HepG2 (cell line): ENCODE measurements around the gene OCSTAMP. TPM values are rescaled to one million over a fixed set of nuclear protein-coding genes. Genes with fewer than 3 reads are reported as not detected.

Source experiments
- ATAC-seq: fragments of 200-7000 bp; cut with Tn5 transposase; 3 replicates; pipeline ENCODE4 v1.9.1; 2020; ENCODE audit warnings: mild to moderate bottlenecking, moderate library complexity
- BruUV-seq: library from RNA; stranded (reverse); fragments of 400-500 nt; replicated peaks from 2 replicates; lab custom pipeline; 2021; lab: Mats Ljungman, UMichigan
- CTCF ChIA-PET: fragments of 300-600 bp; formaldehyde crosslinking; extraction: SDS; loops from one replicate; lab custom pipeline; 2021; ENCODE audit warnings: low total read pairs, inconsistent platforms, low intra/inter-chr PET ratio; lab: Yijun Ruan, JAX
- POLR2A ChIA-PET: fragments of 350-600 bp; sonication (Branson Sonifier 250); formaldehyde crosslinking; loops from one replicate; lab custom pipeline; 2020; ENCODE audit warnings: antibody characterized with exemption, inconsistent platforms; lab: Yijun Ruan, JAX
- DNase-seq: peaks from one replicate; pipeline ENCODE4 v3.0.0-alpha.2; 2015; ENCODE audit warnings: low spot score
- FAIRE-seq: peaks from 3 replicates; lab custom pipeline; 2011; peaks lifted over from hg19 to GRCh38; lab: Jason Lieb, UNC
- H2AFZ ChIP-seq: one replicate; pipeline ENCODE4 v1.6.1; 2011; ENCODE audit warnings: low read length, inconsistent platforms
- H3K27ac ChIP-seq: fragments of 300-600 bp; 3 replicates; pipeline ENCODE4 v1.8.0; 2011; ENCODE audit warnings: mixed run types, mild to moderate bottlenecking, mixed read lengths, low read length, inconsistent platforms; ENCODE audit not compliant: insufficient read depth; ENCODE audit errors: extremely low read length
- H3K27me3 ChIP-seq, 2 experiments: fragments of 200-600 bp in 1 of 2; 2 replicates in 1 of 2; 3 replicates in 1 of 2; pipeline versions ENCODE4 v1.6.0 to v1.8.0; 2011; ENCODE audit warnings: low read length in 2 of 2, mild to moderate bottlenecking in 2 of 2, moderate library complexity in 2 of 2, inconsistent platforms in 1 of 2; ENCODE audit not compliant: insufficient read depth in 2 of 2, control insufficient read depth in 1 of 2
- H3K36me3 ChIP-seq, 2 experiments: fragments of 200-600 bp in 1 of 2; replicated peaks in 1 of 2; 2 replicates in 1 of 2; 3 replicates in 1 of 2; pipeline versions ENCODE4 v1.5.1 to v1.8.0; 2011; ENCODE audit warnings: low read length in 2 of 2, inconsistent platforms in 1 of 2; ENCODE audit not compliant: insufficient read depth in 2 of 2, control insufficient read depth in 1 of 2
- H3K4me1 ChIP-seq: 2 replicates; pipeline ENCODE4 v1.5.1; 2012; ENCODE audit warnings: low read length, inconsistent platforms; ENCODE audit not compliant: insufficient read depth
- H3K4me2 ChIP-seq: 2 replicates; pipeline ENCODE4 v1.6.0; 2011; ENCODE audit warnings: low read depth, low read length, inconsistent platforms
- H3K4me3 ChIP-seq, 3 experiments: fragments of 200-600 bp in 1 of 3; sonication (generic), shearing (Covaris generic) in 1 of 3; replicated peaks in 1 of 3; 2 replicates each; pipeline ENCODE4 v1.5.1; 2011 to 2016; ENCODE audit warnings: low read length in 3 of 3, inconsistent platforms in 2 of 3, low read depth in 2 of 3, mild to moderate bottlenecking in 2 of 3, control low read depth in 1 of 3, mixed read lengths in 1 of 3; ENCODE audit not compliant: insufficient read depth in 1 of 3
- H3K79me2 ChIP-seq: one replicate; pipeline ENCODE4 v1.6.1; 2011; ENCODE audit warnings: low read length, inconsistent platforms; ENCODE audit not compliant: insufficient read depth
- H3K9ac ChIP-seq: 2 replicates; pipeline ENCODE4 v1.6.0; 2011; ENCODE audit warnings: mild to moderate bottlenecking, low read depth, low read length, inconsistent platforms; ENCODE audit not compliant: insufficient read depth
- H3K9me3 ChIP-seq: 2 replicates; pipeline ENCODE4 v1.5.1; 2012; ENCODE audit warnings: mild to moderate bottlenecking, low read length
- H4K20me1 ChIP-seq: 2 replicates; pipeline ENCODE4 v1.6.0; 2011; ENCODE audit warnings: inconsistent platforms, mild to moderate bottlenecking, low read length, moderate library complexity; ENCODE audit not compliant: insufficient read depth
- CREB3 ChIP-seq: sonication (generic); formaldehyde crosslinking; IDR thresholded peaks from 2 replicates; pipeline ENCODE4 v1.5.0; 2020; ENCODE audit warnings: missing genetic modification reagents
- HMGA1 ChIP-seq: sonication (generic); formaldehyde crosslinking; conservative IDR thresholded peaks from 2 replicates; pipeline ENCODE4 v1.4.0; 2020; ENCODE audit warnings: missing genetic modification reagents
- MTA3 ChIP-seq: sonication (generic); formaldehyde crosslinking; IDR thresholded peaks from 2 replicates; pipeline ENCODE4 v1.4.0; 2020; ENCODE audit warnings: missing genetic modification reagents
- MYC ChIP-seq: sonication (generic); formaldehyde crosslinking; IDR thresholded peaks from 2 replicates; pipeline ENCODE4 v1.9.0; 2021; ENCODE audit warnings: missing genetic modification reagents, borderline replicate concordance
- NFE2L2 ChIP-seq: fragments of 150-350 bp; IDR thresholded peaks from 2 replicates; pipeline ENCODE4 v1.6.1; 2014; ENCODE audit warnings: low read length
- REXO4 ChIP-seq: sonication (generic); formaldehyde crosslinking; IDR thresholded peaks from 2 replicates; pipeline ENCODE4 v1.8.0; 2022; ENCODE audit warnings: missing genetic modification reagents, mild to moderate bottlenecking, borderline replicate concordance
- SP4 ChIP-seq: sonication (generic); formaldehyde crosslinking; IDR thresholded peaks from 2 replicates; pipeline ENCODE4 v1.8.1; 2023; ENCODE audit warnings: mild to moderate bottlenecking, missing genetic modification reagents
- ZNF7 ChIP-seq: IDR thresholded peaks from 2 replicates; pipeline ENCODE4 v1.6.1; 2016; ENCODE audit warnings: missing biosample characterization, missing genetic modification reagents
- ZSCAN12 ChIP-seq: sonication (generic); formaldehyde crosslinking; IDR thresholded peaks from 2 replicates; pipeline ENCODE4 v1.9.0; 2021; ENCODE audit warnings: mild to moderate bottlenecking, missing genetic modification reagents
- WGBS: methylation state at CpG from one replicate; pipeline ENCODE4 v1.1.6; 2017; ENCODE audit warnings: low lambda C conversion rate; 5-methylcytosine and 5-hydroxymethylcytosine counted together
- in situ Hi-C: cut with HindIII; loops from 2 replicates; pipeline ENCODE4 v1.10.0; 2017; ENCODE audit warnings: low pct_unique_long_range_greater_than_20kb; ENCODE audit not compliant: extremely low pct_ligation_motif_present
- intact Hi-C: fragments of 100-400 bp; cut with micrococcal nuclease; formaldehyde crosslinking; loops from one replicate; pipeline ENCODE4 v1.10.0; 2022; ENCODE audit not compliant: unreplicated experiment
- polyA plus RNA-seq, 8 experiments: library from polyadenylated mRNA; depleted of rRNA in 3 of 8; stranded (reverse) in 7 of 8; unstranded in 1 of 8; fragments of >200 nt; fragmentation: Illumina TruSeq in 4 of 8; extraction: Trizol in 4 of 8; gene quantifications; 2 replicates each; pipeline versions ENCODE4 v1.2.1 to v1.2.3, GENCODE V29; 2011 to 2016; ENCODE audit warnings: low read depth in 4 of 8, missing spikeins in 1 of 8, mixed read lengths in 1 of 8; ENCODE audit not compliant: insufficient read depth in 1 of 8
- total RNA-seq, 5 experiments: library from RNA; depleted of rRNA; stranded (reverse); fragments of >200 nt; fragmentation: Illumina TruSeq; extraction: Trizol; gene quantifications; 2 replicates each; pipeline ENCODE4 v1.2.3, GENCODE V29; 2016; ENCODE audit warnings: low read depth in 1 of 5

The OCSTAMP gene
- total and polyA plus RNA-seq, 2 of the 13 experiments (the other 11 are each of a cell fraction or from before 2014, with no cell fraction given): not detected

GRCh38 chr20:46555370-46555956 lies 5.0 kb upstream of the OCSTAMP start:
- intact Hi-C loops (loop anchor here (5.0 kb wide), 1 partner anchor 33 kb away; no protein-coding TSS in a partner anchor), in situ Hi-C loops (no loop called here)
- H3K27me3 ChIP-seq: 0 out of 5 replicates have a peak, but pooled peaks cover 0 to 3% of the 10 kb centered on the region in 2 experiments
- H3K9ac ChIP-seq: no peak overlapping the region
- H3K4me2 ChIP-seq: no peak overlapping the region
- POLR2A ChIA-PET: interaction anchor here (1.2 kb wide), 1 partner anchor 52 kb away, joined by 3 read pairs; no protein-coding TSS in a partner anchor
- no peak for ATAC-seq
- H2AFZ ChIP-seq: no peak overlapping the region
- no peak overlapping the region for H3K27ac ChIP-seq
- no peak overlapping the region for H3K4me3 ChIP-seq
- no peak for DNase-seq
- no TSS peak for BruUV-seq
- H3K9me3 ChIP-seq: no peaks in the 10 kb centered on the region
- no peaks in the 10 kb centered on the region for H4K20me1 ChIP-seq
- H3K4me1 ChIP-seq: peaks cover 62% of the 10 kb centered on the region
- no peaks in the 10 kb centered on the region for H3K36me3 ChIP-seq
- WGBS: 17% methylated on average over 4 of the region's 4 CpGs
- FAIRE-seq: no peak
- no peak for TF ChIP-seq MTA3 (CRISPR knock-in tag)
- no peak for TF ChIP-seq NFE2L2
- no peak for TF ChIP-seq CREB3
- TF ChIP-seq REXO4 (CRISPR knock-in tag): no peak
- no peak for TF ChIP-seq ZSCAN12 (CRISPR knock-in tag)
- TF ChIP-seq ZNF7: no peak
- TF ChIP-seq HMGA1 (CRISPR knock-in tag): no peak
- TF ChIP-seq SP4 (CRISPR knock-in tag): no peak
- TF ChIP-seq MYC (CRISPR knock-in tag): no peak
- TF ChIP-seq, all 625 proteins: peak for 0
- no peaks in the 10 kb centered on the region for H3K79me2 ChIP-seq
- CTCF ChIA-PET: no interaction called here
